HEK293 (cell line): ENCODE measurements around the gene TEX14.

Source experiments
- CTCF ChIA-PET: fragments of 350-600 bp; formaldehyde crosslinking; extraction: SDS; loops from one replicate; lab custom pipeline; 2021; ENCODE audit warnings: antibody characterized with exemption; lab: Yijun Ruan, JAX
- POLR2A ChIA-PET: fragments of 300-600 bp; formaldehyde crosslinking; extraction: SDS; loops from one replicate; lab custom pipeline; 2020; ENCODE audit warnings: antibody characterized with exemption, inconsistent platforms; lab: Yijun Ruan, JAX
- H3K27ac ChIP-seq: fragments of 200-500 bp; sonication (Bioruptor generic); 2 replicates; pipeline ENCODE4 v1.5.1; 2014; ENCODE audit warnings: low read depth, low read length, control low read depth, inconsistent platforms; ENCODE audit errors: extremely low read depth
- H3K36me3 ChIP-seq, 2 experiments: fragments of 200-500 bp in 1 of 2; sonication (Bioruptor generic) in 1 of 2; 1 replicate in 1 of 2; 2 replicates in 1 of 2; pipeline ENCODE4 v1.5.1; 2014 to 2017; ENCODE audit warnings: inconsistent platforms in 2 of 2, low read length in 2 of 2; ENCODE audit not compliant: control insufficient read depth in 2 of 2, insufficient read depth in 1 of 2
- H3K4me1 ChIP-seq: fragments of 200-500 bp; sonication (Bioruptor generic); 2 replicates; pipeline ENCODE4 v1.5.1; 2014; ENCODE audit warnings: mild to moderate bottlenecking, low read length, inconsistent platforms; ENCODE audit not compliant: control insufficient read depth, insufficient read depth
- H3K4me3 ChIP-seq: 2 replicates; pipeline ENCODE4 v1.5.1; 2011; ENCODE audit warnings: low read depth, mild to moderate bottlenecking, control low read depth, low read length, moderate library complexity
- H3K9me3 ChIP-seq: fragments of 200-500 bp; sonication (Bioruptor generic); 2 replicates; pipeline ENCODE4 v1.5.1; 2014; ENCODE audit warnings: low read depth, low read length, inconsistent platforms; ENCODE audit not compliant: control insufficient read depth, insufficient read depth
- IKZF3 ChIP-seq: fragments of 450-650 bp; IDR thresholded peaks from 2 replicates; pipeline ENCODE4 v1.5.0; 2018; ENCODE audit warnings: missing biosample characterization, mild to moderate bottlenecking, missing genetic modification characterization, moderate library complexity
- KLF16 ChIP-seq: fragments of 450-650 bp; formaldehyde crosslinking; IDR thresholded peaks from 2 replicates; pipeline ENCODE4 v1.5.1; 2017; ENCODE audit warnings: missing biosample characterization, missing genetic modification characterization
- KLF9 ChIP-seq: fragments of 450-650 bp; formaldehyde crosslinking; IDR thresholded peaks from 2 replicates; pipeline ENCODE4 v1.5.1; 2016; ENCODE audit warnings: missing biosample characterization, missing genetic modification characterization, low read depth
- SP2 ChIP-seq: fragments of 450-650 bp; formaldehyde crosslinking; IDR thresholded peaks from 2 replicates; pipeline ENCODE4 v1.5.1; 2016; ENCODE audit warnings: missing biosample characterization, missing genetic modification characterization
- SP7 ChIP-seq: fragments of 450-650 bp; formaldehyde crosslinking; IDR thresholded peaks from 2 replicates; pipeline ENCODE4 v1.5.1; 2016; ENCODE audit warnings: missing biosample characterization, missing genetic modification characterization
- WT1 ChIP-seq: fragments of 450-650 bp; formaldehyde crosslinking; IDR thresholded peaks from 2 replicates; pipeline ENCODE4 v1.5.1; 2016; ENCODE audit warnings: missing biosample characterization, missing genetic modification characterization
- ZBTB21 ChIP-seq: fragments of 450-650 bp; formaldehyde crosslinking; IDR thresholded peaks from 2 replicates; pipeline ENCODE4 v1.5.1; 2017; ENCODE audit warnings: missing biosample characterization, missing genetic modification characterization
- ZBTB7A ChIP-seq: fragments of 450-650 bp; formaldehyde crosslinking; IDR thresholded peaks from 2 replicates; pipeline ENCODE4 v1.5.1; 2016; ENCODE audit warnings: low read depth, missing biosample characterization, missing genetic modification characterization
- ZNF146 ChIP-seq: fragments of 450-650 bp; formaldehyde crosslinking; IDR thresholded peaks from 2 replicates; pipeline ENCODE4 v1.5.1; 2016; ENCODE audit warnings: missing biosample characterization, missing genetic modification characterization
- ZNF174 ChIP-seq: fragments of 450-650 bp; formaldehyde crosslinking; IDR thresholded peaks from 2 replicates; pipeline ENCODE4 v1.5.0; 2017; ENCODE audit warnings: missing biosample characterization, mild to moderate bottlenecking, missing genetic modification characterization
- ZNF248 ChIP-seq: fragments of 450-650 bp; formaldehyde crosslinking; IDR thresholded peaks from 2 replicates; pipeline ENCODE4 v1.5.1; 2017; ENCODE audit warnings: missing biosample characterization, missing genetic modification characterization
- ZNF266 ChIP-seq: fragments of 450-650 bp; formaldehyde crosslinking; IDR thresholded peaks from 2 replicates; pipeline ENCODE4 v1.5.1; 2016; ENCODE audit warnings: missing biosample characterization, missing genetic modification characterization, low read depth
- ZNF292 ChIP-seq: fragments of 450-650 bp; formaldehyde crosslinking; IDR thresholded peaks from 2 replicates; pipeline ENCODE4 v1.5.1; 2016; ENCODE audit warnings: low read depth, missing biosample characterization, missing genetic modification characterization, borderline replicate concordance
- ZNF324 ChIP-seq: fragments of 450-650 bp; formaldehyde crosslinking; IDR thresholded peaks from 2 replicates; pipeline ENCODE4 v1.5.1; 2016; ENCODE audit warnings: missing biosample characterization, missing genetic modification characterization
- ZNF341 ChIP-seq: fragments of 450-650 bp; formaldehyde crosslinking; IDR thresholded peaks from 2 replicates; pipeline ENCODE4; 2016; ENCODE audit warnings: low read depth, missing biosample characterization, missing genetic modification characterization
- ZNF501 ChIP-seq: fragments of 450-650 bp; formaldehyde crosslinking; IDR thresholded peaks from 2 replicates; pipeline ENCODE4 v1.5.1; 2016; ENCODE audit warnings: missing biosample characterization, missing genetic modification characterization
- ZNF600 ChIP-seq: fragments of 450-650 bp; formaldehyde crosslinking; IDR thresholded peaks from 2 replicates; pipeline ENCODE4 v1.5.1; 2016; ENCODE audit warnings: missing biosample characterization, missing genetic modification characterization
- ZNF629 ChIP-seq: fragments of 450-650 bp; formaldehyde crosslinking; IDR thresholded peaks from 2 replicates; pipeline ENCODE4 v1.5.1; 2017; ENCODE audit warnings: missing biosample characterization, missing genetic modification characterization
- ZNF677 ChIP-seq: fragments of 450-650 bp; IDR thresholded peaks from 2 replicates; pipeline ENCODE4 v1.5.0; 2018; ENCODE audit warnings: missing biosample characterization, mild to moderate bottlenecking, missing genetic modification characterization, moderate library complexity
- ZNF791 ChIP-seq: fragments of 450-650 bp; formaldehyde crosslinking; IDR thresholded peaks from 2 replicates; pipeline ENCODE4 v1.5.1; 2016; ENCODE audit warnings: missing biosample characterization, missing genetic modification characterization
- ZNF837 ChIP-seq: fragments of 450-650 bp; formaldehyde crosslinking; IDR thresholded peaks from 2 replicates; pipeline ENCODE4 v1.5.1; 2016; ENCODE audit warnings: missing biosample characterization, missing genetic modification characterization
- ZNF843 ChIP-seq: fragments of 450-650 bp; formaldehyde crosslinking; IDR thresholded peaks from 2 replicates; pipeline ENCODE4 v1.5.1; 2016; ENCODE audit warnings: missing biosample characterization, missing genetic modification characterization
- ZSCAN30 ChIP-seq: fragments of 450-650 bp; IDR thresholded peaks from 2 replicates; pipeline ENCODE4 v1.5.1; 2018; ENCODE audit warnings: missing biosample characterization, mild to moderate bottlenecking, missing genetic modification characterization, moderate library complexity
- TF ChIP-seq, protein P1 (sequence below): fragments of 450-650 bp; formaldehyde crosslinking; IDR thresholded peaks from 2 replicates; pipeline ENCODE4 v1.5.1; 2016; ENCODE audit warnings: missing biosample characterization, missing genetic modification characterization
- TF ChIP-seq, protein P2 (sequence below): fragments of 450-650 bp; IDR thresholded peaks from 2 replicates; pipeline ENCODE4 v1.5.1; 2018; ENCODE audit warnings: missing biosample characterization, missing genetic modification characterization
- TF ChIP-seq, protein P3 (sequence below): sonication (generic); formaldehyde crosslinking; IDR thresholded peaks from 2 replicates; pipeline ENCODE4 v1.8.1; 2022; ENCODE audit warnings: mild to moderate bottlenecking, moderate library complexity, missing genetic modification reagents
- TF ChIP-seq, protein P4 (sequence below): fragments of 450-650 bp; formaldehyde crosslinking; IDR thresholded peaks from 2 replicates; pipeline ENCODE4 v1.5.1; 2017; ENCODE audit warnings: missing biosample characterization, missing genetic modification characterization
- TF ChIP-seq, protein P5 (sequence below): fragments of 450-650 bp; formaldehyde crosslinking; IDR thresholded peaks from 2 replicates; pipeline ENCODE4; 2016; ENCODE audit warnings: missing biosample characterization, missing genetic modification characterization

TEX14 gene

DNA sequence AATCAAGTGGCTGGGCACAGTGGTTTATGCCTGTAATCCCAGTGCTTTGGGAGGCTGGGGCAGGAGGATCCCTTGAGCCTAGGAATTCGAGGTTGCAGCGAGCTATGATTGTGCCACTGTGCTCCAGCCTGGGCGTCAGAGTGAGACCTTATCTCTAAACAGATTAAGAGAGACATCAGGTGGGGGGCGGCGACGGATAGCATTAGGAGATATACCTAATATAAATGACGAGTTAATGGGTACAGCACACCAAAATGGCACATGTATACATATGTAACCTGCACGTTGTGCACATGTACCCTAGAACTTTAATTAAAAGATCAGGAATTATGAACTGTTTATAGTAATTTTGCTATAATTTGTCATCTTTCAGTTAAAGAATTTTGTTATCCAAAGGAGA is 10.9 kb upstream of the TEX14 start:
- Histone ChIP-seq H3K9me3 (no peaks in the 10 kb centered on the region), H3K36me3 (peaks cover 77 to 85% of the 10 kb centered on the region in 2 experiments), H3K4me3 (no peak overlapping the region), H3K27ac (no peak overlapping the region), H3K4me1 (no peaks in the 10 kb centered on the region)
- CTCF ChIA-PET, result interaction anchor here (0.6 to 1.0 kb wide), 2 partner anchors 48 to 184 kb away, joined by 3 to 4 read pairs; no protein-coding TSS in a partner anchor
- no peak for TF ChIP-seq ZNF600
- TF ChIP-seq WT1, result no peak
- no peak for TF ChIP-seq ZNF146
- no peak for TF ChIP-seq ZNF266 (tag by site-specific recombination)
- no peak for TF ChIP-seq ZNF843 (tag by site-specific recombination)
- TF ChIP-seq ZNF677 (tag by site-specific recombination), result no peak
- TF ChIP-seq ZSCAN30 (tag by site-specific recombination), result no peak
- no peak for TF ChIP-seq KLF16 (tag by site-specific recombination)
- TF ChIP-seq ZNF501 (tag by site-specific recombination), result no peak
- no peak for TF ChIP-seq SP2 (tag by site-specific recombination)
- POLR2A ChIA-PET, result interaction anchor here (0.7 to 2.3 kb wide), 3 partner anchors 10 to 453 kb away, joined by 3 to 7 read pairs (median 4); partner anchors contain the start of genes PRR11, RAD51C and TEX14

DNA sequence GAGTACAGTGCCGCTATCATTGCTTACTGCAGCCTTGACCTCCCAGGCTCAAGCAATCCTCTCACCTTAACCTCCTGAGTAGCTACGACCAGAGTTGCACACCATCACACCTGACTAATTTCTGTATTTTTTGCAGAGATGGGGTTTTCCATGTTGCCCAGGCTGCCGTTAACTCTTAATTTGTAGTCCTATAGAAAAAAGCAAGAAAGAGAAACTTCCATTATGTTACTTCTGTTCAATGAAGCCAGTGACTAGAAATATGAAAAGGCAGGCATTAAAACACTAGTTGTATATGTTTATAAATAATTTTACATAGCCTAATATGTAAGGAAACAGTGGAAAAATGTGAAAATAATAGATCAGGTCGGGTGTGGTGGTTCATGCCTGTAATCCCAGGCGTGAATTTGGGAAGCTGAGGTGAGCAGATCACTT is 10.2 kb upstream of the TEX14 start:
- ChIA-PET POLR2A (interaction anchor here (0.7 to 2.3 kb wide), 2 partner anchors 10 to 609 kb away, joined by 5 to 7 read pairs; partner anchors contain the start of genes RAD51C and TEX14), CTCF (no interaction called here)
- H3K4me3 ChIP-seq, result no peak overlapping the region

DNA sequence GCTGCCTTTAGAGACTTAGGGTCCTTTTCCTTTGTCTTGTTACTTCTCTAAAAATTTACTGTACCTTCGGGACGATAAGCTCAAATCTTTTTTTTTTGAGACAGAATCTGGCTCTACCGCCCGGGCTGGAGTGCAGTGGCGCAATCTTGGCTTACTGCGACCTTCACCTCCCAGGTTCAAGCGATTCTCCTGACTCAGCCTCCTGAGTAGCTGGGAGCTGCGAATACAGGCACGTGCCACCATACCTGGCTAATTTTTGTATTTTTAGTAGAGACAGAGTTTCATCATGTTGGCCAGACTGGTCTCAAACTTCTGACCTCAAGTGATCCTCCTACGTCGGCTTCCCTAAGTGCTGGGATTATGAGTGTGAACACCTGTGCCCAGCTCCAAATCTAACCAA is 7.9 kb upstream of the TEX14 start:
- peaks cover 71 to 77% of the 10 kb centered on the region in 2 experiments for H3K36me3 ChIP-seq
- POLR2A ChIA-PET, result interaction anchor here (1.1 to 1.7 kb wide), 2 partner anchors 41 to 68 kb away, joined by 3 read pairs; no protein-coding TSS in a partner anchor
- CTCF ChIA-PET, result interaction anchor here (1.2 to 1.8 kb wide), 3 partner anchors 11 to 305 kb away, joined by 5 to 17 read pairs (median 5); no protein-coding TSS in a partner anchor
- no peak overlapping the region for H3K4me3 ChIP-seq
- H3K9me3 ChIP-seq, result no peaks in the 10 kb centered on the region
- no peak overlapping the region for H3K27ac ChIP-seq
- peaks cover 3% of the 10 kb centered on the region; the same call in 1 of the 2 replicates for H3K4me1 ChIP-seq
- TF ChIP-seq, protein P1, sequence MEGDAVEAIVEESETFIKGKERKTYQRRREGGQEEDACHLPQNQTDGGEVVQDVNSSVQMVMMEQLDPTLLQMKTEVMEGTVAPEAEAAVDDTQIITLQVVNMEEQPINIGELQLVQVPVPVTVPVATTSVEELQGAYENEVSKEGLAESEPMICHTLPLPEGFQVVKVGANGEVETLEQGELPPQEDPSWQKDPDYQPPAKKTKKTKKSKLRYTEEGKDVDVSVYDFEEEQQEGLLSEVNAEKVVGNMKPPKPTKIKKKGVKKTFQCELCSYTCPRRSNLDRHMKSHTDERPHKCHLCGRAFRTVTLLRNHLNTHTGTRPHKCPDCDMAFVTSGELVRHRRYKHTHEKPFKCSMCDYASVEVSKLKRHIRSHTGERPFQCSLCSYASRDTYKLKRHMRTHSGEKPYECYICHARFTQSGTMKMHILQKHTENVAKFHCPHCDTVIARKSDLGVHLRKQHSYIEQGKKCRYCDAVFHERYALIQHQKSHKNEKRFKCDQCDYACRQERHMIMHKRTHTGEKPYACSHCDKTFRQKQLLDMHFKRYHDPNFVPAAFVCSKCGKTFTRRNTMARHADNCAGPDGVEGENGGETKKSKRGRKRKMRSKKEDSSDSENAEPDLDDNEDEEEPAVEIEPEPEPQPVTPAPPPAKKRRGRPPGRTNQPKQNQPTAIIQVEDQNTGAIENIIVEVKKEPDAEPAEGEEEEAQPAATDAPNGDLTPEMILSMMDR (tag by site-specific recombination), result no peak
- TF ChIP-seq, protein P2, sequence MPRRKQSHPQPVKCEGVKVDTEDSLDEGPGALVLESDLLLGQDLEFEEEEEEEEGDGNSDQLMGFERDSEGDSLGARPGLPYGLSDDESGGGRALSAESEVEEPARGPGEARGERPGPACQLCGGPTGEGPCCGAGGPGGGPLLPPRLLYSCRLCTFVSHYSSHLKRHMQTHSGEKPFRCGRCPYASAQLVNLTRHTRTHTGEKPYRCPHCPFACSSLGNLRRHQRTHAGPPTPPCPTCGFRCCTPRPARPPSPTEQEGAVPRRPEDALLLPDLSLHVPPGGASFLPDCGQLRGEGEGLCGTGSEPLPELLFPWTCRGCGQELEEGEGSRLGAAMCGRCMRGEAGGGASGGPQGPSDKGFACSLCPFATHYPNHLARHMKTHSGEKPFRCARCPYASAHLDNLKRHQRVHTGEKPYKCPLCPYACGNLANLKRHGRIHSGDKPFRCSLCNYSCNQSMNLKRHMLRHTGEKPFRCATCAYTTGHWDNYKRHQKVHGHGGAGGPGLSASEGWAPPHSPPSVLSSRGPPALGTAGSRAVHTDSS (tag by site-specific recombination), result no peak
- TF ChIP-seq ZNF324 (tag by site-specific recombination) (no peak), ZNF174 (tag by site-specific recombination) (no peak), ZNF292 (tag by site-specific recombination) (no peak), IKZF3 (tag by site-specific recombination) (no peak), KLF9 (tag by site-specific recombination) (no peak)
- TF ChIP-seq, protein P3, sequence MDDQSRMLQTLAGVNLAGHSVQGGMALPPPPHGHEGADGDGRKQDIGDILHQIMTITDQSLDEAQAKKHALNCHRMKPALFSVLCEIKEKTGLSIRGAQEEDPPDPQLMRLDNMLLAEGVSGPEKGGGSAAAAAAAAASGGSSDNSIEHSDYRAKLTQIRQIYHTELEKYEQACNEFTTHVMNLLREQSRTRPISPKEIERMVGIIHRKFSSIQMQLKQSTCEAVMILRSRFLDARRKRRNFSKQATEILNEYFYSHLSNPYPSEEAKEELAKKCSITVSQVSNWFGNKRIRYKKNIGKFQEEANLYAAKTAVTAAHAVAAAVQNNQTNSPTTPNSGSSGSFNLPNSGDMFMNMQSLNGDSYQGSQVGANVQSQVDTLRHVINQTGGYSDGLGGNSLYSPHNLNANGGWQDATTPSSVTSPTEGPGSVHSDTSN (CRISPR knock-in tag), result no peak
- TF ChIP-seq, protein P4, sequence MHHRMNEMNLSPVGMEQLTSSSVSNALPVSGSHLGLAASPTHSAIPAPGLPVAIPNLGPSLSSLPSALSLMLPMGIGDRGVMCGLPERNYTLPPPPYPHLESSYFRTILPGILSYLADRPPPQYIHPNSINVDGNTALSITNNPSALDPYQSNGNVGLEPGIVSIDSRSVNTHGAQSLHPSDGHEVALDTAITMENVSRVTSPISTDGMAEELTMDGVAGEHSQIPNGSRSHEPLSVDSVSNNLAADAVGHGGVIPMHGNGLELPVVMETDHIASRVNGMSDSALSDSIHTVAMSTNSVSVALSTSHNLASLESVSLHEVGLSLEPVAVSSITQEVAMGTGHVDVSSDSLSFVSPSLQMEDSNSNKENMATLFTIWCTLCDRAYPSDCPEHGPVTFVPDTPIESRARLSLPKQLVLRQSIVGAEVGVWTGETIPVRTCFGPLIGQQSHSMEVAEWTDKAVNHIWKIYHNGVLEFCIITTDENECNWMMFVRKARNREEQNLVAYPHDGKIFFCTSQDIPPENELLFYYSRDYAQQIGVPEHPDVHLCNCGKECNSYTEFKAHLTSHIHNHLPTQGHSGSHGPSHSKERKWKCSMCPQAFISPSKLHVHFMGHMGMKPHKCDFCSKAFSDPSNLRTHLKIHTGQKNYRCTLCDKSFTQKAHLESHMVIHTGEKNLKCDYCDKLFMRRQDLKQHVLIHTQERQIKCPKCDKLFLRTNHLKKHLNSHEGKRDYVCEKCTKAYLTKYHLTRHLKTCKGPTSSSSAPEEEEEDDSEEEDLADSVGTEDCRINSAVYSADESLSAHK (tag by site-specific recombination), result no peak

More for the DNA sequence above, 10.2 kb upstream of the TEX14 start:
- H3K36me3 ChIP-seq, result peaks cover 73 to 79% of the 10 kb centered on the region in 2 experiments
- H3K4me1 ChIP-seq, result no peaks in the 10 kb centered on the region
- no peaks in the 10 kb centered on the region for H3K9me3 ChIP-seq
- TF ChIP-seq SP7, result no peak
- TF ChIP-seq ZNF629, result no peak
- TF ChIP-seq, protein P5, sequence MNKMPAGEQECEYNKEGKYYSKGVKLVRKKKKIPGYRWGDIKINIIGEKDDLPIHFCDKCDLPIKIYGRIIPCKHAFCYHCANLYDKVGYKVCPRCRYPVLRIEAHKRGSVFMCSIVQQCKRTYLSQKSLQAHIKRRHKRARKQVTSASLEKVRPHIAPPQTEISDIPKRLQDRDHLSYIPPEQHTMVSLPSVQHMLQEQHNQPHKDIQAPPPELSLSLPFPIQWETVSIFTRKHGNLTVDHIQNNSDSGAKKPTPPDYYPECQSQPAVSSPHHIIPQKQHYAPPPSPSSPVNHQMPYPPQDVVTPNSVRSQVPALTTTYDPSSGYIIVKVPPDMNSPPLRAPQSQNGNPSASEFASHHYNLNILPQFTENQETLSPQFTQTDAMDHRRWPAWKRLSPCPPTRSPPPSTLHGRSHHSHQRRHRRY (tag by site-specific recombination), result no peak
- TF ChIP-seq ZBTB7A, result no peak
- no peak for TF ChIP-seq ZNF837
- no peak for TF ChIP-seq ZNF341
- TF ChIP-seq ZNF248, result no peak
- TF ChIP-seq ZNF843 (tag by site-specific recombination), result no peak
- no peak for TF ChIP-seq ZBTB21 (tag by site-specific recombination)
- TF ChIP-seq ZNF791 (tag by site-specific recombination), result no peak
- TF ChIP-seq, all 188 proteins: peak for 0
- no peak overlapping the region for H3K27ac ChIP-seq
